GM18873 (cell line): ENCODE data around the gene SETD1A.
"Not testable (repeated sequence)": the region's sequence is repeated elsewhere in the genome, so short reads cannot be mapped to it uniquely, and the experiment has no call there.

Experiments
- ATAC-seq: cut with Tn5 transposase; IDR thresholded peaks from one replicate; pipeline ENCODE4 v1.9.1; 2021; ENCODE audit warnings: mild to moderate bottlenecking, moderate library complexity, moderate number of reproducible peaks; ENCODE audit not compliant: unreplicated experiment, low FRiP score

The SETD1A gene

GRCh38 chr16:31009894-31010584 lies 52.5 kb downstream of the SETD1A start:
- no peak for ATAC-seq

- no peak for ATAC-seq
These were observed 53.2 kb downstream of the SETD1A start, which contains the start of gene STX1B for GRCh38 chr16:31010585-31011325. STX1B (minus strand) TSS chr16:31010638; CDS start chr16:31010396, 242 bp downstream.

GRCh38 chr16:31011815-31012214 lies 54.3 kb downstream of the SETD1A start:
- ATAC-seq = not testable (repeated sequence)

GRCh38 chr16:31013292-31013691 lies 55.7 kb downstream of the SETD1A start:
- ATAC-seq = not testable (repeated sequence)

- no peak for ATAC-seq
These were observed 58.5 kb downstream of the SETD1A start for GRCh38 chr16:31016018-31016417.

GRCh38 chr16:31017756-31018155 lies 60.2 kb downstream of the SETD1A start:
- not testable (repeated sequence) for ATAC-seq

- no peak for ATAC-seq
These were observed 63.0 kb downstream of the SETD1A start for GRCh38 chr16:31020536-31020935.

GRCh38 chr16:31022544-31023251 lies 65.1 kb downstream of the SETD1A start:
- no peak for ATAC-seq

GRCh38 chr16:31023252-31023602 lies 65.7 kb downstream of the SETD1A start:
- no peak for ATAC-seq

- ATAC-seq = no peak
These were observed 66.2 kb downstream of the SETD1A start for GRCh38 chr16:31023627-31024226.

- ATAC-seq = no peak
These were observed 67.8 kb downstream of the SETD1A start for GRCh38 chr16:31025339-31025738.

GRCh38 chr16:31029272-31029671 lies 71.7 kb downstream of the SETD1A start:
- no peak for ATAC-seq

GRCh38 chr16:31031276-31031675 lies 73.7 kb downstream of the SETD1A start:
- no peak for ATAC-seq

GRCh38 chr16:31032736-31033708 lies 75.5 kb downstream of the SETD1A start, which contains the start of gene STX4:
STX4 (plus strand) TSS chr16:31033558; CDS start chr16:31033806, 248 bp downstream.
- peak; percentile 69 for ATAC-seq

- ATAC-seq = peak; percentile 42
These were observed 76.3 kb downstream of the SETD1A start for GRCh38 chr16:31033709-31034492.
